Kidney epithelial cell (primary cell): ENCODE measurements around the gene MYO10. TPM values are rescaled to one million over a fixed set of nuclear protein-coding genes. Genes with fewer than 3 reads are reported as not detected.

ENCODE experiments used
- DNase-seq: peaks from one replicate; pipeline ENCODE4 v3.0.0-alpha.2; 2010; ENCODE audit warnings: low read depth
- H3K27me3 ChIP-seq: 2 replicates; pipeline ENCODE4 v1.6.0; 2011; ENCODE audit warnings: low read length; ENCODE audit not compliant: control insufficient read depth, insufficient read depth
- H3K36me3 ChIP-seq: 2 replicates; pipeline ENCODE4 v1.5.1; 2011; ENCODE audit warnings: low read length; ENCODE audit not compliant: control insufficient read depth, insufficient read depth
- H3K4me3 ChIP-seq: 2 replicates; pipeline ENCODE4 v1.5.1; 2011; ENCODE audit warnings: low read depth, mild to moderate bottlenecking, control low read depth, low read length
- total RNA-seq: library from RNA; depleted of rRNA; stranded (reverse); fragments of >200 nt; gene quantifications from 2 replicates; pipeline ENCODE4 v1.2.3, GENCODE V29; 2015
- TF ChIP-seq, protein P1 (sequence below): IDR thresholded peaks from 2 replicates; pipeline ENCODE4 v1.5.1; 2011; ENCODE audit warnings: mild to moderate bottlenecking, moderate library complexity, low read length, control low read depth, inconsistent platforms; ENCODE audit not compliant: insufficient read depth, poor library complexity, severe bottlenecking

MYO10 gene
- total RNA-seq, 1 donor from 2014 or later, result 80.3 TPM

DNA sequence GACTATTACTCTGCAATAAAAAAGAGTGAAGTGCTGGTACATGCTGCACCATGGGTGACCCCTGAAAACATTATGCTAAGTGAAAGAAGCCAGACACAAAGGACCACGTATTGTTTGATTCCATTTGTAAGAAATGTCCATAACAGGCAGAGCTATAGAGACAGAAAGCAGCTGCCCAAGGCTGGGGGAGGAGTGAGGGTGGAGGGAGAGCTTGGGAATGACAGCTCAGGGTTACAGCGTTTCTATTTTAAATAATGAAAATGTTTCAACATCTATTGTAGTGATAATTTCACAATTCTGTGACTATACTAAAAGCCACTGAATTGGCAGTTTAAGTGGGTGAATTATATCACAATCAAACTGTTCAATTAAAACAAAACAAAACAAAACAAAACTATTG is 81.7 kb downstream of the MYO10 start:
- no peak for DNase-seq
- H3K4me3 ChIP-seq, result no peak overlapping the region
- no peaks in the 10 kb centered on the region for H3K27me3 ChIP-seq
- H3K36me3 ChIP-seq, result no peaks in the 10 kb centered on the region
- TF ChIP-seq, protein P1, sequence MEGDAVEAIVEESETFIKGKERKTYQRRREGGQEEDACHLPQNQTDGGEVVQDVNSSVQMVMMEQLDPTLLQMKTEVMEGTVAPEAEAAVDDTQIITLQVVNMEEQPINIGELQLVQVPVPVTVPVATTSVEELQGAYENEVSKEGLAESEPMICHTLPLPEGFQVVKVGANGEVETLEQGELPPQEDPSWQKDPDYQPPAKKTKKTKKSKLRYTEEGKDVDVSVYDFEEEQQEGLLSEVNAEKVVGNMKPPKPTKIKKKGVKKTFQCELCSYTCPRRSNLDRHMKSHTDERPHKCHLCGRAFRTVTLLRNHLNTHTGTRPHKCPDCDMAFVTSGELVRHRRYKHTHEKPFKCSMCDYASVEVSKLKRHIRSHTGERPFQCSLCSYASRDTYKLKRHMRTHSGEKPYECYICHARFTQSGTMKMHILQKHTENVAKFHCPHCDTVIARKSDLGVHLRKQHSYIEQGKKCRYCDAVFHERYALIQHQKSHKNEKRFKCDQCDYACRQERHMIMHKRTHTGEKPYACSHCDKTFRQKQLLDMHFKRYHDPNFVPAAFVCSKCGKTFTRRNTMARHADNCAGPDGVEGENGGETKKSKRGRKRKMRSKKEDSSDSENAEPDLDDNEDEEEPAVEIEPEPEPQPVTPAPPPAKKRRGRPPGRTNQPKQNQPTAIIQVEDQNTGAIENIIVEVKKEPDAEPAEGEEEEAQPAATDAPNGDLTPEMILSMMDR, result no peak

DNA sequence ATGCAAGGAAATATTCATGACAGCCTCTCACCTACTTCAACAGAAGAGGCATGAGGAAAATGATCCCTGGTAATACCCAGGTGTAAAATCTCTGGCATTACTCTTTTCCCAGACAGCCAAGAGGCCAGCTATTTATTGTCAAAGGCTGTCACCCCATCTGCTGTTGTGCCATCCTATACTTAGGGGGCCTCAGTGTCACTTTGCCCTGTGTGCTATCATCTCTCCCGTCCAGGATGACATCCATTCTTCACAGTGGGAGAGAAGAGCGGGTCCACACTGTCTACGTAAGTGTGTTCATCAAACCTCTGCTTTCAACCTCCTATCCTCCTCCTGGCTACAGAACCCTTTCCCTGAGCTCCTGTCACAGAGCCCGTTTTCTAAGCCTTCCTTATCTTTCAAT is 82.6 kb downstream of the MYO10 start:
- TF ChIP-seq, protein P1, result no peak
- no peaks in the 10 kb centered on the region for H3K27me3 ChIP-seq
- no peak overlapping the region for H3K4me3 ChIP-seq
- no peak for DNase-seq
- no peaks in the 10 kb centered on the region for H3K36me3 ChIP-seq

DNA sequence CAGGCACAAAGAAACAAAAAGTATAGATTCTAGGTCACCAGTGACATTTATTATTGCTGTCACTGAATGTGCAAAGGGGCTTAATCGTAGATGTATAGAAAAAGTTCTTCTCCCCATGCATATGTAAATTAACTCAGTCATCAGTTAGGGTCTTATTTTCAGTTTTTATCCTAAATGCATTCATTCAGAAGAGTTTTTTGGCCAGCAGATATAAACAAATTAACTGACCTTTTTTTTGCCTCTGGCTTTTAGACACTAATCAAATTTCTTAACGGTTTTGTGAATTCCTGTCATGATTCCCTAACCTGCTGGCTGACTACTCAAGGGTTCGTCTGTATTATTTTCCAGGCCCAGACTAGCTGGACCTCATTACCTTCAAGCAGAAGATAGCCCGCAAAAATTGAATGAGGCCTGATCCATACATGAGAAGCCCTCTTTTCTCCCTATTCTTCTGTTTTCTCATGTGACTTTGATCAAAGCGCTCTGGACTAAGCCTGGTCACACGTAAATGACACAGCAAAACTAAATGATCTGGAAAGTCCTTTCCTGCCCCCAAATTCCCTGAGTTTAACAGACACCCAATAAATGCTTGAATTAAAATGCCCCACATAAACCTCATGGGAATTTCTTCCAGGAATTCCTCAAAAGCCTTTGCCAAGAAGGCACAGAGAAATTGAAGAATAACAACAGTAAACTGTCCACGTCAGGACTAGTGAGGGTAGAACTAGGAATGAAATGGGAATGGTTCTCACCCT is 83.7 kb downstream of the MYO10 start:
- H3K27me3 ChIP-seq, result no peaks in the 10 kb centered on the region
- TF ChIP-seq, protein P1, result no peak
- no peak overlapping the region for H3K4me3 ChIP-seq
- no peak for DNase-seq
- no peaks in the 10 kb centered on the region for H3K36me3 ChIP-seq

DNA sequence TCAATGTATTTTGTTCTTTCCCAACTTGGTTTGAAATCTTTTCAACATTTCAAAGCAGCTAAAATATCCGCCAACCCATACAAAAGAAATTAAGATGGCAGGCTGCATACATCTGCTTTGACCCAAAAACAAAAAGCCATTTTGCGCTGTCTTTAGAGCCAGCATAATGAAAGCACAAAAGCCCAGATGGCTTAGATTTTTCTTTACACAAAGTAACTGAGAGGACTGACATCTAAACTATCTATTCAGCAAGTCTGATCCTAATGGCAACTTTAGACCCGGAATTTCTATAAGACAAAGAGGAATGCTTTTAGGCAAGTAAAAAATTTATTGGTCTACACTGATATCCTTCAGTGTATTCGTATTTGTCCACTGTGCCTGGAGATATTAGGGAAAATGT is 86.3 kb downstream of the MYO10 start:
- TF ChIP-seq, protein P1, result no peak
- no peak for DNase-seq

DNA sequence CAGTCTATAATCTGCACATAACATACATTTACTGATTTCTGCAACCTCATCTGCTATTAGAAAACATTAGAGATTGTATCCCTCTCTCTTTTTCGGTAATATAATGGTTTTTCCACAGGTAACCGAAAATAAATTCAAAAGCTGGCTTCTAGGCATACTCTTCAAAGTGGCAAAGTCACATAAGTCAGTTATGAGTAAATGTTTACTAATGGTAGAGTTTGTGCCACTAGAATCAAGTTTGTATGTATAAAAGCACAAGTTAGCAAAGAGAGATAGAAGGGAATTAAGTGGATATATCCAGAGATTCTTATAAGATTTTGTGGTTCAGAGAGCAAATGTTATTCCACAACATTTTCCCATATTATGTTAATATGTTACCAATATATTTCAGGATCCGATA is 86.9 kb downstream of the MYO10 start:
- no peak for DNase-seq
- H3K27me3 ChIP-seq, result no peaks in the 10 kb centered on the region
- no peaks in the 10 kb centered on the region for H3K36me3 ChIP-seq
- H3K4me3 ChIP-seq, result no peak overlapping the region
- TF ChIP-seq, protein P1, result no peak

More for the DNA sequence above, 86.3 kb downstream of the MYO10 start:
- H3K36me3 ChIP-seq, result no peaks in the 10 kb centered on the region
- no peaks in the 10 kb centered on the region for H3K27me3 ChIP-seq
- no peak overlapping the region for H3K4me3 ChIP-seq

DNA sequence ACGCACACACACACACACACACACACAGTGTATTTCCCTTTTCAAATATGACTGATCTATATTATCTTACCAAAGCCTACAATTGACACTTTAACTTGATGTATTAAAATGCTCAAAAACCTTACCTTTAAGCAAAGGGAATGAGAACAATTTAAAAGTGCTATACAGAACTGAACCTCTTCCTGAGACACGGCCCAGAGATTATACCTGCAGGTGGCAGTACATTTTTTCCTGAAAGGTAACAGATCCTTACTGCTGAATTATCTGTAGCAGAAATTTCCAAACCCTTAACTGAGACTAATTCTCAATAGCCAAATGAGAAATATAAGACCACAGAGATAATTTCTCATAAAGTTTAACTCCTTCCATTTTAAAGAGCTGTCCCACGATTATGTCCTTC is 91.1 kb downstream of the MYO10 start:
- DNase-seq, result no peak
- TF ChIP-seq, protein P1, result no peak
- no peaks in the 10 kb centered on the region for H3K27me3 ChIP-seq
- H3K36me3 ChIP-seq, result no peaks in the 10 kb centered on the region
- no peak overlapping the region for H3K4me3 ChIP-seq
